ENCODE data around the gene CRYGN.

CRYGN gene

GRCh38 chr7:151439855-151440798, at the start of gene CRYGN:
Gene CRYGN (minus strand): TSS chr7:151440141. CDS start chr7:151439917, 224 bp downstream.
- DNase-seq: no peak

DNA sequence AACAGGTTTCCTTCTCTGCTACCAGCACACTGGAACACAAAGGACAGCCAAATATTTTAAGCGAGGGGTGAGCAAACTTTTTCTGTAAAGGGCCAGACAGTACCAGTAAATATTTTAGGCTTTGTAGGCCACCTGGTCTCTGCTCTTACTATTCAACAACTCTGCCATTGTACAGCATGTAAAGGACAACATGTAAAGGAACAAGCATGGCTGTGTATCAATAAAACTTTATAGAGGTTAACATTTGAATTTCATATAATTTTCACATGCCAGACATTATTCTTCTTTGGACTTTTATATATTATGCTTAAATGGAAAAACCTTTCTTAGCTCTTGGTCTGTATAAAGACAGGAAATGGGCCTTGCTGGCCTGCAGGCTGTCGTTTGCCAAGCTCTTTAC, 49.6 kb upstream of the CRYGN start:
- DNase-seq: no peak

- no peak for DNase-seq
These were observed 48.2 kb upstream of the CRYGN start for GRCh38 chr7:151488096-151488495.

DNA sequence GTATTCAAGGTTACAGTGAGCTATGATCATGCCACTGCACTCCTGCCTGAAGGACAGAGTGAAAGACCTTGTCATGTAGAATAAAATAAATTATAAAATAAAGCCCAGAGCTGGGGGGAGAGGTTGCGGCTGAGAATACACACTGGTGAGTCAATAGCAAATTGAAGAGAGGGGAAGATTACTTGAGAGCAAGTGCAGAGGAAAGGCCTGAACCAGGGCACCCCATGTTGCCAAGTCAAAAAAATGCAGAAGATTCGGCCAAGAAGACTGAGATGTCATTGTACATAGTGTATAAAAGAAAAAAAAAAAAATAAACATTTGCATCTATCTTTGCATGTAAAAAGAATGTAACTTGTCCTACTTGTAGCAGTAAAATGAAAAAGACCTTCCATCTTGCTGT, 47.3 kb upstream of the CRYGN start:
- no peak for DNase-seq

GRCh38 chr7:151486074-151486473, 46.1 kb upstream of the CRYGN start:
- no peak for DNase-seq

- DNase-seq: no peak
These were observed 45.2 kb upstream of the CRYGN start for GRCh38 chr7:151484971-151485707.

- DNase-seq: no peak
These were observed 43.7 kb upstream of the CRYGN start for GRCh38 chr7:151483711-151483983.

DNA sequence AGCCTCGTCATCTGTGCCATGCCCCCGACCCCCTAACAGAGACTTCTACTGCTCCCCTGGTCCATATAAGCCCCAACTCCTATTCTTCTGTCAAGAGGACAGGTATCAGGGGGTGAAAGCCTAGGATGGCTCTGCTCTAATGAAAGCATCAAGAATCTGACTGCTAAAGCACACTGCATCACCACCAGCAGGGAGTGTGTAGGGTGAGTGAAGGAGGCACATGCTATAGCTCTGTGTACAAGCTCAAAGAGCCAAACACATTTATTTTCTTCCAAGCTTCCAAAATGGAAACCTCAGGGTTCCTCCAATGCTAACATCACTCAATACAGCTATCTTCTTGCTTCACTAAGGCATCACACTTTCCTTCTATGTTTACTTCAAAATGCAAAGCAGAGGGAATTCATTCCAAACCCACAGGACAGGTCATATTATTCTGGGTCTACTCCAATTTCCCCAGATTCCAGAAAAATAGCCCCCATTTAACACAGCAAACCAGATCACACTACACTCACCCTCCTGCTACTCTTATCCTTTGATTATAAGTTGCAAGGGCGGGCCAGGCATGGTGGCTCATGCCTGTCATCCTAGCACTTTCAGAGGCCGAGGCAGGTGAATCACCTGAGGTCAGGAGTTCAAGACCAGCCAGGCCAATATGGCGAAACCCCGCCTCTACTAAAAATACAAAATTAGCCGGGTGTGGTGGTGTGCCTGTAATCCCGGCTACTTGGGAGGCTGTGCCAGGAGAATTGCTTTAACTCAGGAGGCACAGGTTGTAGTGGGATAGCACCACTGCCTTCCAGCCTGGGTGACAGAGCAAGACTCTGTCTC, 43.2 kb upstream of the CRYGN start:
- DNase-seq: no peak

DNA sequence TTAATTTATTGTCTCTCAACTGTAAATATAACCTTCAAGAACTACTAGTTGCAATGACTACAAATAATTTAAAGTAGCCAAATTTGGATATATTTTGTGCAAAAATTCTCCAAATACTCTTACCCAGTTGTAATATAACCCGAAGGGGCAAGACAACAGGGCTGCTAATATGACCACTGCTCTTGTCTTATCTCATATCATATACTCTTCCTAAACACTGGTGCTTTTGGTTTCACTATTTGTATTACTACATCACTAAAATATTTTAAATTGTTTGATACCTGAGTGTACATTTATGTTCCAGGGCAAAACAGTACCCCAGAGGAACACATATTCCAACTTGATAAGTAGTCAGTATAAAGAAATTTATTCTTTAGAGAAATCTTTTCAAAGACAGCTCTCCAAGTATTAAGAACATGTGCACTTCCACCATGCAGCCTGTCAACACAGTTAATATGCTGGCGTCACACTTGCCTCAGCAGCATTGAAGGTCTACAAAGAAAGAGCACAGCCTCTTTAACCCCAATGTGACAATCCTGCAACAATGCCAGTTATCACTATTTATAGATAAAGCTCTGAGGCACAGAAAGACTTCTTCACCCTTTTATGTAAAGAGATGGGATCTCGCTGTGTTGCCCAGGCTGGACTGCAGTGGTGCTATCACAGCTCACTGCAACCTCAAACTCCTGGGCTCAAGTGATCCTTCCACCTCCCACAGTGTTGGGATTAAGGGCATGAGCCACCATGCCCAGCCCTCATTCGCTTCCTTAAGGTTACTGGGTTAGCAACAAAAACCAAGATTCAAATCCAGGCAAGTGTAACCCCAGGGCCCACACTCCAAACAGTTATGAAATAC, 41.9 kb upstream of the CRYGN start:
- no peak for DNase-seq

GRCh38 chr7:151477867-151478266, 37.9 kb upstream of the CRYGN start:
- DNase-seq: no peak

- no peak for DNase-seq
These were observed 32.9 kb upstream of the CRYGN start for GRCh38 chr7:151472644-151473380.

- no peak for DNase-seq
These were observed 30.8 kb upstream of the CRYGN start for GRCh38 chr7:151470711-151471110.

GRCh38 chr7:151469281-151469680, 29.3 kb upstream of the CRYGN start:
- DNase-seq: no peak

- no peak for DNase-seq
These were observed 28.5 kb upstream of the CRYGN start for GRCh38 chr7:151468217-151469018.

DNA sequence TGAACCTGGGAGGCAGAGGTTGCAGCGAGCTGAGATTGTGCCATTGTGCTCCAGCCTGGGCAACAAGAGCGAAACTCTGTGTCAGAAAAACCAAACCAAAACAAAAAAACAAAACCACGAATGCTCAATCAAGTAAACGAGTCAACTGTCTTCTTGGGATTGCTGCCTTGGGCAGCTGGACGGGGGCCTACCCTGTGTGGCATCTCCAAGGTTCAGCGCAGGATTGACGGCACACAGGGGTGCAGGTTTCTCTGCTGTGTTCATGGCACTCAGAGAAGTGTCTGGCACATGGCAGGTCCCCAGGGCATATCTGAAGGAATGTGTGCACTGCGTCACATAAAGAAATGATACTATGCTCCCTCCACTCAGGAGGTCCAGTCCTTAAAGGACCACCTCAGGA, 25.2 kb upstream of the CRYGN start:
- DNase-seq: no peak

GRCh38 chr7:151462306-151462779, 22.4 kb upstream of the CRYGN start:
- DNase-seq: no peak

GRCh38 chr7:151461942-151462230, 21.9 kb upstream of the CRYGN start:
- no peak for DNase-seq

DNA sequence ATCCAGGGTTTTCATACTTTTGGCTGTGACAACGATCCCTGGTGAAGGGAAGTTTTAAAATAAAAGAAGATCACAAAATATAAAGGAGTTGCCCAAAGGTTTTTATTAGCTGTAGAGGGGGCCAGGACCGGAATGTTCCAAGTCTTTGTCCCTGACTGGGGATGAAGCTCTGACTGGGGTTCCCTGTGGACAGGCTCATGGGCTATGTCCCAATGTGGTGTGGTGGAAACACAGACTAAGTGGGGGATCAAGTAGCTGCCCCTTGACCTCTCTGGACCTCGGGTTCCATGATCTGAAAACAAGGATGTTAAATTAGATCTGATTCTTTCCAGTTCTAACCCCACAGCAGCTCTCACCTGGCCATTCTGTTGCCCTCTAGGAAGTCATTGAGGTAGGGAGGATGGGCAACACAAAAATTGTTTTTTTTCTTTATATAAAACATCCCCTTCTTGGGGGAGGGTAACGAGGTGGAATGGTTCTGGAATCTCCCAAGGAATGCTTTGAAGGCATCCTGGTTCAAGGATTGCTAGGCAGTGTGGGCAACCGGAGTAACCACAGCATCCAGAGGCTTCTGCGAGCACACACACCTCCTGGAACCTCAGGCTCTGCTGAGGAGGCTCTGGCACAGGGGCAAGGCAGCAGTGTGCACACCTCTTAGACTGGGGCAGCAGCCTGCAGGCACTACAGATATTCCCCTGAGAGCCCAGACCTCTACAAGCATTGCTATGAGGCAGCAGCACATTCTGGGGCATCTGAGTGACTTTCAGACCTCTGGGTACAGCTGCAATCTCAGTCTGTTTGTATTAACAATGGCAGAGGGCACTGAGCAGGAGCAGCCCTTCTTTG, 21.4 kb upstream of the CRYGN start:
- DNase-seq: no peak

- DNase-seq: no peak
These were observed 20.5 kb upstream of the CRYGN start for GRCh38 chr7:151460474-151460855.

All from activated CD4-positive, alpha-beta T cell treated with anti-CD3 and anti-CD28 coated beads, Interleukin-2, amount 50 U/mL, for 16 hours (primary cell).